ENCODE data around the gene KIF1B.
"Not testable (repeated sequence)": the region's sequence is repeated elsewhere in the genome, so short reads cannot be mapped to it uniquely, and the experiment has no call there.

The KIF1B gene

GRCh38 chr1:10193288-10193687 is 17.1 kb upstream of the KIF1B start:
- DNase-seq = no peak

GRCh38 chr1:10195570-10195969 is 14.8 kb upstream of the KIF1B start:
- DNase-seq = no peak

- no peak for DNase-seq
Observed at GRCh38 chr1:10196976-10197375, 13.4 kb upstream of the KIF1B start.

- DNase-seq = no peak
Observed at GRCh38 chr1:10200620-10201019, 9.8 kb upstream of the KIF1B start.

GRCh38 chr1:10204003-10204642 is 6.2 kb upstream of the KIF1B start:
- DNase-seq = no peak

GRCh38 chr1:10205206-10205605 is 5.2 kb upstream of the KIF1B start:
- DNase-seq = not testable (repeated sequence)

GRCh38 chr1:10207810-10208209 is 2.6 kb upstream of the KIF1B start:
- no peak for DNase-seq

- no peak for DNase-seq
Observed at GRCh38 chr1:10208537-10208936, 1.8 kb upstream of the KIF1B start.

- no peak for DNase-seq
Observed at GRCh38 chr1:10209590-10209904, 823 bp upstream of the KIF1B start.

- DNase-seq = no peak
Observed at GRCh38 chr1:10210841-10211804, 753 bp downstream of the KIF1B start.

- DNase-seq = no peak
Observed at GRCh38 chr1:10211805-10212410, 1.5 kb downstream of the KIF1B start.

GRCh38 chr1:10212476-10212875 is 2.1 kb downstream of the KIF1B start:
- DNase-seq = no peak

GRCh38 chr1:10213186-10213705 is 2.9 kb downstream of the KIF1B start:
- DNase-seq = no peak

- no peak for DNase-seq
Observed at GRCh38 chr1:10216090-10216749, 5.8 kb downstream of the KIF1B start.

GRCh38 chr1:10217748-10218441 is 7.5 kb downstream of the KIF1B start:
- no peak for DNase-seq

GRCh38 chr1:10220200-10220599 is 9.8 kb downstream of the KIF1B start:
- DNase-seq = no peak

- not testable (repeated sequence) for DNase-seq
Observed at GRCh38 chr1:10220657-10221056, 10.3 kb downstream of the KIF1B start.

- DNase-seq = no peak
Observed at GRCh38 chr1:10225573-10225972, 15.2 kb downstream of the KIF1B start.

GRCh38 chr1:10228528-10228927 is 18.2 kb downstream of the KIF1B start:
- DNase-seq = no peak

GRCh38 chr1:10229903-10230302 is 19.5 kb downstream of the KIF1B start:
- no peak for DNase-seq

- no peak for DNase-seq
Observed at GRCh38 chr1:10232163-10232562, 21.8 kb downstream of the KIF1B start.

GRCh38 chr1:10236405-10237156 is 26.2 kb downstream of the KIF1B start:
- no peak for DNase-seq
